WERI-Rb-1 (cell line): ENCODE measurements around the gene MCU.

Source experiments
- DNase-seq: peaks from one replicate; pipeline ENCODE4 v3.0.0-alpha.2; 2020
- H3K27ac ChIP-seq: fragments of 250-450 bp; sonication (Bioruptor Pico); 2 replicates; pipeline ENCODE4 v1.5.1; 2020; ENCODE audit warnings: mild to moderate bottlenecking, moderate library complexity
- H3K27me3 ChIP-seq: fragments of 250-450 bp; sonication (Bioruptor Pico); 2 replicates; pipeline ENCODE4 v1.5.1; 2021; ENCODE audit warnings: mild to moderate bottlenecking, low read depth, moderate library complexity; ENCODE audit not compliant: insufficient read depth, severe bottlenecking
- H3K36me3 ChIP-seq: fragments of 250-450 bp; sonication (Bioruptor Pico); 2 replicates; pipeline ENCODE4 v1.5.1; 2020; ENCODE audit warnings: mild to moderate bottlenecking, moderate library complexity
- H3K4me3 ChIP-seq: 2 replicates; pipeline ENCODE4 v1.5.1; 2011; ENCODE audit warnings: low read depth, mild to moderate bottlenecking, control low read depth, low read length
- H3K9me3 ChIP-seq: fragments of 250-450 bp; sonication (Bioruptor Pico); 2 replicates; pipeline ENCODE4 v1.5.1; 2021; ENCODE audit warnings: mild to moderate bottlenecking, moderate library complexity; ENCODE audit not compliant: severe bottlenecking
- CTCF ChIP-seq: IDR thresholded peaks from 2 replicates; pipeline ENCODE4 v1.5.1; 2011; ENCODE audit warnings: low read depth, mild to moderate bottlenecking, control low read depth, inconsistent platforms, low read length

Gene MCU

GRCh38 chr10:72796538-72796937 lies 104.6 kb downstream of the MCU start:
- Histone ChIP-seq H3K36me3 (no peaks in the 10 kb centered on the region), H3K27ac (no peak overlapping the region), H3K27me3 (no peaks in the 10 kb centered on the region), H3K4me3 (no peak overlapping the region), H3K9me3 (no peaks in the 10 kb centered on the region)
- DNase-seq = no peak
- TF ChIP-seq CTCF = no peak

GRCh38 chr10:72800000-72800740 lies 108.2 kb downstream of the MCU start:
- no peaks in the 10 kb centered on the region for H3K36me3 ChIP-seq
- no peaks in the 10 kb centered on the region for H3K27me3 ChIP-seq
- DNase-seq = no peak
- no peak overlapping the region for H3K4me3 ChIP-seq
- no peak for TF ChIP-seq CTCF
- H3K9me3 ChIP-seq = no peaks in the 10 kb centered on the region
- no peak overlapping the region for H3K27ac ChIP-seq

GRCh38 chr10:72800741-72801092 lies 108.8 kb downstream of the MCU start:
- Histone ChIP-seq H3K27me3 (no peaks in the 10 kb centered on the region), H3K36me3 (no peaks in the 10 kb centered on the region), H3K9me3 (no peaks in the 10 kb centered on the region), H3K4me3 (no peak overlapping the region), H3K27ac (no peak overlapping the region)
- no peak for TF ChIP-seq CTCF
- no peak for DNase-seq

- H3K4me3 ChIP-seq = no peak overlapping the region
- no peaks in the 10 kb centered on the region for H3K36me3 ChIP-seq
- no peak overlapping the region for H3K27ac ChIP-seq
- DNase-seq = no peak
- no peak for TF ChIP-seq CTCF
- H3K9me3 ChIP-seq = no peaks in the 10 kb centered on the region
- H3K27me3 ChIP-seq = no peaks in the 10 kb centered on the region
These were observed 109.4 kb downstream of the MCU start for GRCh38 chr10:72801263-72801868.

GRCh38 chr10:72802332-72802731 lies 110.4 kb downstream of the MCU start:
- no peak overlapping the region for H3K4me3 ChIP-seq
- DNase-seq = no peak
- TF ChIP-seq CTCF = no peak
- H3K27me3 ChIP-seq = no peaks in the 10 kb centered on the region
- no peaks in the 10 kb centered on the region for H3K9me3 ChIP-seq
- no peaks in the 10 kb centered on the region for H3K36me3 ChIP-seq
- H3K27ac ChIP-seq = no peak overlapping the region
